ENCODE measurements around the gene SUSD6.

The SUSD6 gene

GRCh38 chr14:69579476-69579875 is 31.9 kb upstream of the SUSD6 start:
- no peak for DNase-seq (ENCODE audit: low read depth)
- no peak for TF ChIP-seq CTCF (IDR thresholded peaks at IDR 0.05; ENCODE audit: low read length, missing control alignments)
- no peak overlapping the region for H3K4me3 ChIP-seq (replicated peaks; ENCODE audit: low read depth, low read length)

GRCh38 chr14:69580009-69580577 is 31.3 kb upstream of the SUSD6 start:
- DNase-seq (ENCODE audit: low read depth) = peak; percentile 99
- H3K4me3 ChIP-seq (replicated peaks; ENCODE audit: low read depth, low read length) = no peak overlapping the region
- TF ChIP-seq CTCF (IDR thresholded peaks at IDR 0.05; ENCODE audit: low read length, missing control alignments) = peak; percentile 97

- no peak overlapping the region for H3K4me3 ChIP-seq (replicated peaks; ENCODE audit: low read depth, low read length)
- DNase-seq (ENCODE audit: low read depth) = no peak
- TF ChIP-seq CTCF (IDR thresholded peaks at IDR 0.05; ENCODE audit: low read length, missing control alignments) = no peak
Observed at GRCh38 chr14:69581316-69581935, 30.0 kb upstream of the SUSD6 start.

GRCh38 chr14:69582212-69582611 is 29.2 kb upstream of the SUSD6 start:
- no peak for TF ChIP-seq CTCF (IDR thresholded peaks at IDR 0.05; ENCODE audit: low read length, missing control alignments)
- H3K4me3 ChIP-seq (replicated peaks; ENCODE audit: low read depth, low read length) = no peak overlapping the region
- peak; percentile 55 for DNase-seq (ENCODE audit: low read depth)

GRCh38 chr14:69582829-69583228 is 28.6 kb upstream of the SUSD6 start:
- H3K4me3 ChIP-seq (replicated peaks; ENCODE audit: low read depth, low read length) = no peak overlapping the region
- TF ChIP-seq CTCF (IDR thresholded peaks at IDR 0.05; ENCODE audit: low read length, missing control alignments) = no peak
- no peak for DNase-seq (ENCODE audit: low read depth)

GRCh38 chr14:69584389-69584788 is 27.0 kb upstream of the SUSD6 start:
- no peak overlapping the region for H3K4me3 ChIP-seq (replicated peaks; ENCODE audit: low read depth, low read length)
- DNase-seq (ENCODE audit: low read depth) = no peak
- no peak for TF ChIP-seq CTCF (IDR thresholded peaks at IDR 0.05; ENCODE audit: low read length, missing control alignments)

GRCh38 chr14:69586404-69586803 is 25.0 kb upstream of the SUSD6 start:
- H3K4me3 ChIP-seq (replicated peaks; ENCODE audit: low read depth, low read length) = no peak overlapping the region
- TF ChIP-seq CTCF (IDR thresholded peaks at IDR 0.05; ENCODE audit: low read length, missing control alignments) = no peak
- DNase-seq (ENCODE audit: low read depth) = no peak
